ENCODE measurements around the gene SYT1. TPM values are rescaled to one million over a fixed set of nuclear protein-coding genes. Genes with fewer than 3 reads are reported as not detected.

Gene SYT1
- total RNA-seq, 1 experiment from 2014 or later, result not detected

DNA sequence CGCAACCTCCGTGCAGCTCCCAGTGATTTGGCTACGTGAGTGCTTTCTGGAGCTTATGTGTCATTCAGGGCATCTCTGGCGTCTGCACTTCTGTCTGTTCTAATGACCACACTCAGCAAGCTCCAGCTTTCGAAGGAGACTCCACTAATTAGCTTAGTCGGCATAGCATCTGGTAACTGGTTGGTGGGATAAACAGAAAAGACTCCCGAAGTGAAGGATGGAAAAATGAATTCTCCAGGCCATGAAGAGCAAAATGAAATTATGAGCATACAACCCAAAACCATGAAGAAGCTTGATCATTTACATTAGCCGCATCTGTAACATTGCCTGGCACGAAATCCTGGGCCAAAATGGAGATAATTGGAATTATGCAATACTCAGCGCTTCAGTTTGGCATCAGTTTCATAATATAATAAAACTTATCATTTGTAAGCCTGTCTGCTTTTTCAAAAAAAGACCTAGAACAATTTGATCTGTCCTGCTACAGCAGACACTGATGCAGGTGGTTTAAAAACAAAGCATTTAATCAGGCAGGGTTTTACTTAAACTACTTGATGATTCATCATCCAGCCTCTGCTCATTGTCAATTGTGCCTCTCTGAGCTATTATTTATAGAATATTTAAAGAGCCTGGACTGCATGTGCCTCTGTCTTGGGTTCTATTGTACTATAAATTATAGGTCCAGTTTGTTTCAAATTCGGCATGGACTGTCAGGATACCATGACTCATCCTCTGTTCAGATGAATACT lies 87.4 kb downstream of the SYT1 start:
- no peak for DNase-seq (ENCODE audit: low read depth, low spot score)

DNA sequence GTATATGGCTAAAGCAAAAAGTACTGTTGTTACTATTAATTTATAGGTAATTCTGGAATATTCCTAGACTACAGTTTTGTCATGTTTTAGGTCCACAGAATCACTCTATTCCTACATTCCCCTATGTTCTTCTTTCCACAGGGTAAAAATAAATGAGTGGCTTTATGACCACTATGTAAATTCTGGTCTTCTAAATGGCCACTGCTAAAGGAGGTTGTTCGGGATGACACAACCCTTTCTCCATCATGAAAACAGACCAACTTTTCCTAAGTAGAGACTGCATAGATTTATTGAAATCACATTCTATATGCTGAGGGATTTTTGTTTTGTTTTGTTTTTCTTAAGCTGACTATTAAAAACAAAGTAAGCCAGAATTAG lies 88.0 kb downstream of the SYT1 start:
- no peak for DNase-seq (ENCODE audit: low read depth, low spot score)
- in situ Hi-C loops (cut with HindIII; ENCODE audit: low pct_unique_long_range_greater_than_20kb, low sequenced_read_pairs), result no loop called here

More for the DNA sequence above, 87.4 kb downstream of the SYT1 start:
- in situ Hi-C loops (cut with HindIII; ENCODE audit: low pct_unique_long_range_greater_than_20kb, low sequenced_read_pairs), result no loop called here

DNA sequence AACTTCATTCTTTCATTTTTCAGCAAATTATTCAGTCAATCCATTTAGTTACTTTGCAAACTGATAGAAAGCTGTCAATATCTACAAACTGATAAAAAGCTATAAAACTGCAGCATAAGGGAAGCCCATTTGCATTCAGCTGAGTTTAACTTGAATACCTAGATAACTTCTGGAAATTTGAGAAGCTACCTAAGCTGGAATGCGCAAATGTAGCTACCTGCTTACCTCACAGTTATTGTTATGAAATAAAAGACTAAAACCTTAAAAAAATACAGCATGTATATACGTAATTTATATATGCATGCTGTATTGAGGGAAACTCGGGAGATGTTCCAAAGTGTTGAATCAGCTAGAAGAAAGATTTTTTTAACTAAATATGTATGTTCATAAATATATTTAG lies 94.4 kb downstream of the SYT1 start:
- no peak for DNase-seq (ENCODE audit: low read depth, low spot score)
- in situ Hi-C loops (cut with HindIII; ENCODE audit: low pct_unique_long_range_greater_than_20kb, low sequenced_read_pairs), result no loop called here

DNA sequence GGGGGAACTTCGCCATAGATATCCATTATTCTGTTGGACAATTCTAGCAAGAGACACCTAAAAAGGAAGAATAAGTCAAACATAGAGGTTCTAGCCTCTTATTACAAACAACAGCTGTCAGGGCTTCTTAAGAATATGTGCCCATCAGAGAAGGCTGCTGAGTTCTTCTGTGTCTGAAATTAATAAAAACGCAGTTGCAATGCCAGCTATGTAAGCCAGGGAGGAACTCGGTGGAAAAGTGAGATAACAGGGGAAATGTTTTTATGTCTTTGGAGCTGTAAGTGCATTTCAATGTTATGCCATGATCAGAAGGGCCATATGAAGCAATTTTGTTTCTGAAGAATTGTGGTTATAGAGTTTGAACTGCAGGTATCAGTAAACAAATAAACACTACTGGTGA lies 95.0 kb downstream of the SYT1 start:
- in situ Hi-C loops (cut with HindIII; ENCODE audit: low pct_unique_long_range_greater_than_20kb, low sequenced_read_pairs), result no loop called here
- no peak for DNase-seq (ENCODE audit: low read depth, low spot score)

DNA sequence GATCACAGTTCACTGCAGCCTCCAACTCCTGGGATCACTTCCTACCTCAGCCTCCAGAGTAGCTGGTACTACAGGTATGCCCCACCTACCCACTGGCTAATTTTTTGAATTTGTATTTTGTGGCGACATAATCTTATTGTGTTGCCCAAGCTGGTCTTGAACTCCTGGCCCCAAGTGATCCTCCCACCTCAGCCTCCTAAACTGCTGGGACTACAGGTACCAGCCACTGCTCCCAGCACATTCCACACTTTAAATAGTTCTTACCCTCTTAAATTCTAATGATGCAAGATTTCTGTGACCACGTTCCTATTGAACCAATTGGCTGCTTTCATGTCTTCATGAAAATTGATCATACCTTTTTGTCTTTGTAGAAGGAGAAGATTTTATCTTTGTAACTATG lies 96.6 kb downstream of the SYT1 start:
- in situ Hi-C loops (cut with HindIII; ENCODE audit: low pct_unique_long_range_greater_than_20kb, low sequenced_read_pairs), result no loop called here
- no peak for DNase-seq (ENCODE audit: low read depth, low spot score)

DNA sequence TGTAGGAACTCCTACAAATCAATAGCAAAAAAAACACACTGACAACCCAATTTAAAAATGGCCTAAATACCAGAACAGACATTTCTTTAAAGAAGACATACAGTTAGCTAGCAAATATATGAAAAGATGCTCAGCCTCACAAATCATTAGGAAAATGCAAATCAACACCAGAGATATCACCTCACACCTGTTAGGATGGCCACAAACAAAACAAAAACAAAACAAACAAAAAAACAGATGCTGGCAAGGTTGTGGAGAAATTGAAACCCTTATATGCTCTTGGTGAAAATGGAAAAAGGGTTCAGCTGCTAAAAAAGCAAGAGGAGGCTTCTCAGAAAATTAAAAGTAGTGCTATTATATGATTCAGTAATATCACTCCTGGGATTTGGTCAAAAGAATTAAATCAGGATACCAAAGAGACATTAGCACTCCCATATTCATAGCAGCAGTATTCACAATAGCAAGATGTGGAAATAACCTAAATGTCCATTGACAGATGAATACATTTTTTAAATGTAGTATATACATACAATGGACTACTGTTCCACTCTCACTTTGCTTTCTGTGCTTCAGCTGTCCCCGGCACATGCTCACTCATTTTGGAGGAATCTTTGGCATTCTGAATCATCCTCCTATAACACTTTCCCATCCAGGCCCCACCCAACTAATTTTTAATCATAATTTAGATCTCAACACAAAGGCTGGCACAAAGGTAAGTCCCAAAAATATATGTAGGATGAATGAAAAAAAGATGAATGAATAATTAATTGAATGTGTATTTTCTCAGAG lies 99.1 kb downstream of the SYT1 start:
- in situ Hi-C loops (cut with HindIII; ENCODE audit: low pct_unique_long_range_greater_than_20kb, low sequenced_read_pairs), result no loop called here
- DNase-seq (ENCODE audit: low read depth, low spot score), result no peak

DNA sequence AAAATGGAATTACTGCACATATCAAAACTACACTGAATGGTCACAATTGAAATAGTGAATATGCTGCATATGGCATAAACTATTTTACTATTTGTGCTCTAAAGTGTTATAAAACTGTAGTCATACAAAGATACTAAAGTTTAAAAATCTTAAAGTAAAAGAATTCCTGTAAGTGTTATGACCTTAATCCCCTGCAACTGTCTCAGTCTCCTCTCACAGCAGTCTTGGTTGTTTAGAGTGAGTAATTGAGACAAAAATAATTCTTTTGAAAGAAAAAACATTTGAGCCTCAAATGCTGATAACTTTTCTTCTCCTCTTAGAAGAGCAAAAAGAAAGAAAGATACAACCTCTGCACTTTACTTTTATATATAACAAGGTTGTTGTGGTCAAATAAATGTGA lies 99.9 kb downstream of the SYT1 start:
- DNase-seq (ENCODE audit: low read depth, low spot score), result no peak

DNA sequence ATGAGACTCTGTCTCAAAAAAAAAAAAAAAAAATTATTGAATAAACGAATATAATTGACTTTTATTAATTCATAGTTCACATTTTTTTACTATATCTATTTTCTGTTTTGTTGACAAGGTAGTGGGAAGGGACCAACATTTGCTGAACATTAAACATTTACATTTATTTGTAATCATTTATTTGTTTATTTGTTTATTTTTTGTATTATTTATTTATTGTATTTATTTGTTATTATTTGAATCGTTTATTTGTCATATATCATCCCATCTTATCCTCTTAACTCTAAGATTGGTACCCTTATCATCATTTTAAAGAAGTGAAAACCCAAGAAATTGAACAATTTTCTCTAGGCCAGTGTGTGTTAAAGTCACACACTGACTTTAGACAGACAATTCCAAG lies 101.5 kb downstream of the SYT1 start:
- DNase-seq (ENCODE audit: low read depth, low spot score), result no peak
- in situ Hi-C loops (cut with HindIII; ENCODE audit: low pct_unique_long_range_greater_than_20kb, low sequenced_read_pairs), result no loop called here

More for the DNA sequence above, 99.9 kb downstream of the SYT1 start:
- in situ Hi-C loops (cut with HindIII; ENCODE audit: low pct_unique_long_range_greater_than_20kb, low sequenced_read_pairs), result no loop called here

DNA sequence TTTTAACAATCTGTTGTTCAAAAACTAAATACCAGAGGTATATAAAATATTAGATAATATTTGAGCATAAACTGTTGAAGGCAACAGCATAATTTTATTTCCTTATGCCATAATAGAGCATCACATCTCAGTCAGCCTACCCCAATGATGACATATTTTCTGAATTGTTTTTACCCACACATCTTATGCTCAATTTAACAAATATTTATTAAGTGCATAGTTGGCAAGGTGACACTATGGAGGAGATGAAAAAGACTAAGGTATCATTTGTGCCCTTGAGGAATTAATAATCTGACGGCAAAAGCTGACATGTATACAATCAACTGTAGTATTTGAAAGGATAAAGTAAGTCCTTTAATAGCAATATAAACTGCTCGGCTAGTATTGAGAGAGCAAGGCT lies 102.4 kb downstream of the SYT1 start:
- DNase-seq (ENCODE audit: low read depth, low spot score), result no peak
- in situ Hi-C loops (cut with HindIII; ENCODE audit: low pct_unique_long_range_greater_than_20kb, low sequenced_read_pairs), result no loop called here

DNA sequence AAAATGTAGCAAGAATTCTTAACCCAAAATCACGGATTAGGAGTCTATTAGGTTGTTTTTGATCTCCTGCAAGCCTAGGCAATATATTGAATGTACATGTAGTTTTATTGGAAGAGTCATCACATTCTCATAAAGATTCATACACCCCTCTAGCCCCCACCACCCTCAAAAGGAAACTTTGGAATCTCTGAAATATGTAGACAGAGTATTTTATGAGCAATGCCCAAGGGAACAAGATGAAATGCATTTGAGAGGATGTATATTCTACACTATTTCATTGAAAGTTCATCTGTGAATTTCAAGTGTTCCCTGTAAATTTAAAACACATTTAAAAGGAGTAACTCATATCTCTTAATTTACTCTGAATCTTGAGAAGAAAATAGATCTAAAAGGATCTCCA lies 103.7 kb downstream of the SYT1 start:
- in situ Hi-C loops (cut with HindIII; ENCODE audit: low pct_unique_long_range_greater_than_20kb, low sequenced_read_pairs), result no loop called here

DNA sequence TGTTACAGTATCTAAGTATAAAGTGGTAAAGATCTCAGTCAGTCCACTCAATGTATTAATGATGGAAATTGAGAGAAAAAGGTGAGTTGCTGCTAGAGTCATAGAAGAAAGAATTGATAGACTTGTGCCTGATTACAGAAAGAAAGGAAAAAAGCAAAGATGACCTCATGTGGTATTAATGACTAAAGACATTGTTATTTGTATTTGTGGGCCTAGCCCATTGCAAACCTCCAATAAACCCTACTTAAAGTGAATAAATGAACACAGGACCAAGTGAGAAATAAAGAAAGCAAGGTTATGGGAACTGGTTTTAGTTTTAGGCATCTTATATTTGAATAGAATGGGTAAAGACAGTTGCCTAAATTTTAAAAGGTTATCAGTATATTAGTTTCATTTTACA lies 105.5 kb downstream of the SYT1 start:
- DNase-seq (ENCODE audit: low read depth, low spot score), result no peak
- in situ Hi-C loops (cut with HindIII; ENCODE audit: low pct_unique_long_range_greater_than_20kb, low sequenced_read_pairs), result no loop called here

More for the DNA sequence above, 103.7 kb downstream of the SYT1 start:
- no peak for DNase-seq (ENCODE audit: low read depth, low spot score)

DNA sequence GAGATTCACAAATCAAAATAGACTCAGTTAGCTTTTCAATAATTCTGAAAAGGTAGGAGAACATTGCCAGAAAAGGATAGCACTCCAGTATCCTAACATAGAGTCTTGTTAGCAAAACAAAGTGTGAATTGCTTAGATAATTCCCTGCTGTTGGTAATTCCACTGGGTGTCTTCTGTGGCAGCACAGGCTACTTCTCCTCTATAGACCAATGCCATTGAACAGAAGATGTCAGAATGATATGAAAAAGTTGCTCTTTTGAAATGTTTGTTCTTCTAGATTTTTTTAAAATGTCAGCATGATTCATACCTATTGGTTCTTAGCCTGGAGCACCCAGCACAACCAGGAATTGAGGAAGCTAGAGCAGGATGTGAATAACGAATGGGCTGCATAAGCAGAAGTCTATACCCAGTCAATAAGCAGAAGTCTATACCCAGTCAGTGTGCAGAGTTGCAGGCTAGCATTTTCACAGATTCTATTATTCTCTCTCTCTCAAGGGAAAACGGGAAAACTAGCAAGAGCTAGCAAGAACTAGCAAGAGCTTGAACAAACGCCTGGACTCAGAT lies 112.8 kb downstream of the SYT1 start:
- DNase-seq (ENCODE audit: low read depth, low spot score), result peak; percentile 34
- in situ Hi-C loops (cut with HindIII; ENCODE audit: low pct_unique_long_range_greater_than_20kb, low sequenced_read_pairs), result no loop called here

DNA sequence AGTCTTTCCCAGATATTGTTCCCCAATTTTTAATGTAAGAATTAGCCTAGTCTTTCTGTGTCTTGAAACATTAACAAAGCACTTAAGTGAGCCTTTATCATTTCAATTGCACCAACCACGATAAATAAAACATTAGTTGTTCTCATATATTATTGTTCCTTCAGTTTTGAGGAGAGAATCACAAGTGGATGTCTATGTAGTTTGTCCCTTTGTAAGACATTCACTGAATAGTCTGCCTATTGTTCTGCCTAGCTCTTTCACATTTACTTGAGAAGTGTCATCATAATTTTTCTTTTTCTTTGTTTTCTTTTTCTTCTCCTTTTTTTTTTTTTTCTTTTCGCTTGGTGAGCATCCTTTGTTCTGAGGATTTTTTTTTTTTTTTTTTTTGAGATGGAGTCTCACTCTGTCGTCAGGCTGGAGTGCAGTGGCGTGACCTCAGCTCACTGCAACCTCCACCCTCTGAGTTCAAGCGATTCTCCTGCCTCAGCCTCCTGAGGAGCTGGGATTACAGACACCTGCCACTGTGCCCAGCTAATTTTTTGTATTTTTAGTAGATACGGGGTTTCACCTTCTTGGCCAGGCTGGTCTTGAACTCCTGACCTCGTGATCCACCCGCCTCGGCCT lies 129.7 kb downstream of the SYT1 start:
- in situ Hi-C loops (cut with HindIII; ENCODE audit: low pct_unique_long_range_greater_than_20kb, low sequenced_read_pairs), result no loop called here
- no peak for DNase-seq (ENCODE audit: low read depth, low spot score)

DNA sequence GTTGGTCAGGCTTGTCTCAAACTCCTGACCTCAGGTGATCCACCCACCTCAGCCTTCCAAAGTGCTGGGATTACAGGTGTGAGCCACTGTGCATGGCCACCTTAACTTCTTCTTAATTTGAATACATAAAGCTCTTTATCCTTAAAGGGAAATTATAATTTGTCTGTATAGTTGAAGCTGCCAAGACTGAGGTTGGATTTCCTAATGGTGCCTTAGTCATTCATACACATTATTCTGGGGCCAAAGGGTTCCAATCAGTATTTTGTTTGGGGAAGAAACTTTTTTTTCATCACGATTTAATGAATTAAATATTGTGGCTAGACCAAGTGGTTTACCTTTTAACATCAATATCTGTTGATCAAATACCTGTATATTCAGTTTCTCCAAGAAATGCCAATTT lies 135.9 kb downstream of the SYT1 start:
- in situ Hi-C loops (cut with HindIII; ENCODE audit: low pct_unique_long_range_greater_than_20kb, low sequenced_read_pairs), result no loop called here
- DNase-seq (ENCODE audit: low read depth, low spot score), result no peak

DNA sequence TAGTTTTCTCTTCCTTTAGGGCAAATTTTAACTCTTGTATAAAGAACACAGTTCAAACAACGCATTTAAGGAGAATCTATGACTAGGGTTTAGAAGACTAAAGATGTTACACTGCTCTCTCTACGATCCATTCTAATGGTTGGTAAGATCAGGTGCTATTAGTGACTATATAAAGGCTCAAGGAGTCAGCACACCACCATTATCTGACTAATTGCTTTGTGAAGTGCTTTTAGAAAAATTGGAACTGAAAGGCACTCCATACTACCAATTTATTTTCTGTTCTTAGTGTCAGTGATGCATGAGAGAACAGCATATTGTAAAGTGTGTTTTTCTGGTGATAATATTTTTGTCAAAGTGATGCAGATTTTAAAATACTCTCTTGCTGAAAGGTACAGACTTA lies 136.8 kb downstream of the SYT1 start:
- DNase-seq (ENCODE audit: low read depth, low spot score), result no peak
- in situ Hi-C loops (cut with HindIII; ENCODE audit: low pct_unique_long_range_greater_than_20kb, low sequenced_read_pairs), result no loop called here

DNA sequence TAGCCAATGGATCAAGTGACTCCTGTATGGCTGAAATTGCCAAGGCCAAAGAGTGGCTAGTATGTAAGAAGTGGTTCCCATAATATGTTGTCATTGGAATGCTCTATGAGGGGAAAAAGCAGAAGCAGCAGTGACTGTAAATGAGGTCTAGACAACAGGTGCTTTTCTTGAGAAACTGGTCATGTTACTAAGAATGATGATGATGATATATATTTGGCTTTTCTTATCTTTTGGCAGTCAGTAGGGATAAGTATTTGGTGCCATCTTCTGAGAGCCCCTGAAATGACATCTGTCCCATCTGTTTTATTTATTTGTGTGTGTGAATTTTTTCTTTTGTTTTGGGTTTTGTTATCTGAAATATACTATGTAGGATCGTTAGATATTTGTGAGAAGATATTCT lies 141.7 kb downstream of the SYT1 start:
- in situ Hi-C loops (cut with HindIII; ENCODE audit: low pct_unique_long_range_greater_than_20kb, low sequenced_read_pairs), result no loop called here
- peak; percentile 38 for DNase-seq (ENCODE audit: low read depth, low spot score)

DNA sequence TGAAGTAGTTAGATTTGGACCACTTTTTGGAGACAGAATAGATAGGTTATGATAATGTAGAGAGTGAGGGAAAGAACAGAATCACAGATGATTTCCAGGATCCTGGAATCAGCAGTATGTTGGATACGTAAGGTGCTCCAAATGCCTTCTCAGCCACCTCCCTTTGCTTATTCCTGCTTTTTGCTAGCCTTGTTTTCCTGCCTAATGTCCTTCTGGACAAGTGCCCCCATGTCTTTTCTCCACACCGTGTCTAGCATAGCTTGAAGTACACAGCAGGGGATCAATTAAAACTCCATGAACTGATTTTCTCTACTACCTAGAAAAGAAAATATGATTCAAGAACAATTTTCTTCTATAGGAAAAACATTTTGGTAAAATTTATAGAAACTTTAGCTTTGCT lies 144.0 kb downstream of the SYT1 start:
- in situ Hi-C loops (cut with HindIII; ENCODE audit: low pct_unique_long_range_greater_than_20kb, low sequenced_read_pairs), result no loop called here

DNA sequence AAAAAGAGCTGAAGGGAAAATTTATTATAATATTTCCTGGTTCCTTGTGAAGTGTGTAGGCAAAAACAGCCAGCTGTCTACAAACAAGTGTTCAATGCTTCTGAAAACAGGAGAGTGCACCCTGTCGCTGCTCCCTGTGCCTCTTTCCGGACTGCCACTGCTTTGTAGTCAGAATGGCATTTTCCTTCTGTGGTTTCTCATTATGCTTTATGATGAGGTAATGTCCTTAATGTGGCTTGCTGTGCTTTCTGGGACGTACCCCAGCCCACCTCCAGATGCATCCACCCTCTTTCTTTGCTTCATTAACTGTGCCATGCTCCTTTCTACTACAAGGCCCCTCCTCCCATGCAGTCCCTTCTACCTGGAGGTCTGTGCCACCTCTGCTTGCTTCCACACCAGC lies 148.1 kb downstream of the SYT1 start:
- DNase-seq (ENCODE audit: low read depth, low spot score), result no peak
- in situ Hi-C loops (cut with HindIII; ENCODE audit: low pct_unique_long_range_greater_than_20kb, low sequenced_read_pairs), result no loop called here

More for the DNA sequence above, 144.0 kb downstream of the SYT1 start:
- no peak for DNase-seq (ENCODE audit: low read depth, low spot score)

All from SK-MEL-5 (cell line).